SK-N-SH treated with all-trans-retinoic acid at 6 μM for 48 hours (cell line): ENCODE results near the gene MTUS2.

Experiments
- ATAC-seq: fragments of 200-7000 bp; cut with Tn5 transposase; 3 replicates; pipeline ENCODE4 v1.9.1; 2020; ENCODE audit warnings: mild to moderate bottlenecking, moderate library complexity
- ARNTL ChIP-seq: fragments of 450-650 bp; formaldehyde crosslinking; IDR thresholded peaks from 2 replicates; pipeline ENCODE4 v1.5.0; 2020; ENCODE audit warnings: low read depth, mild to moderate bottlenecking, moderate library complexity, borderline replicate concordance
- BACH2 ChIP-seq: fragments of 250-450 bp; sonication (Bioruptor Pico); IDR thresholded peaks from 2 replicates; pipeline ENCODE4 v1.9.0; 2021; ENCODE audit warnings: mild to moderate bottlenecking, borderline replicate concordance
- CSDC2 ChIP-seq: fragments of 250-450 bp; sonication (Bioruptor Pico); IDR thresholded peaks from 2 replicates; pipeline ENCODE4 v1.5.0; 2020; ENCODE audit warnings: mild to moderate bottlenecking, moderate library complexity
- ESRRG ChIP-seq: fragments of 250-450 bp; sonication (Bioruptor Pico); IDR thresholded peaks from 2 replicates; pipeline ENCODE4 v1.6.1; 2021; ENCODE audit warnings: mild to moderate bottlenecking
- GLIS3 ChIP-seq: fragments of 250-450 bp; sonication (Bioruptor Pico); IDR thresholded peaks from 2 replicates; pipeline ENCODE4 v1.5.0; 2020; ENCODE audit warnings: mild to moderate bottlenecking, moderate library complexity
- ISL1 ChIP-seq: fragments of 250-450 bp; sonication (Bioruptor Pico); IDR thresholded peaks from 2 replicates; pipeline ENCODE4 v2.1.2; 2022; ENCODE audit warnings: mild to moderate bottlenecking, moderate library complexity
- PPARA ChIP-seq: fragments of 250-450 bp; sonication (Bioruptor Pico); IDR thresholded peaks from 2 replicates; pipeline ENCODE4 v1.5.0; 2020; ENCODE audit warnings: mild to moderate bottlenecking, borderline replicate concordance
- RARB ChIP-seq: fragments of 250-450 bp; sonication (Bioruptor Pico); IDR thresholded peaks from 2 replicates; pipeline ENCODE4 v1.8.0; 2021; ENCODE audit warnings: mild to moderate bottlenecking, moderate library complexity
- SNAI2 ChIP-seq: fragments of 250-450 bp; sonication (Bioruptor Pico); IDR thresholded peaks from 2 replicates; pipeline ENCODE4 v1.5.0; 2020; ENCODE audit warnings: mild to moderate bottlenecking, moderate library complexity
- TCF4 ChIP-seq: fragments of 250-450 bp; sonication (Bioruptor Pico); IDR thresholded peaks from 2 replicates; pipeline ENCODE4 v1.8.0; 2021; ENCODE audit warnings: mild to moderate bottlenecking, moderate library complexity, borderline replicate concordance
- TOX ChIP-seq: fragments of 250-450 bp; sonication (Bioruptor Pico); IDR thresholded peaks from 2 replicates; pipeline ENCODE4 v1.8.0; 2021; ENCODE audit warnings: mild to moderate bottlenecking, moderate library complexity, borderline replicate concordance
- ZC3H10 ChIP-seq: fragments of 250-450 bp; sonication (Bioruptor Pico); IDR thresholded peaks from 2 replicates; pipeline ENCODE4 v1.5.1; 2021; ENCODE audit warnings: mild to moderate bottlenecking, moderate library complexity
- ZFP30 ChIP-seq: fragments of 450-650 bp; formaldehyde crosslinking; IDR thresholded peaks from 2 replicates; pipeline ENCODE4 v1.5.0; 2022; ENCODE audit warnings: mild to moderate bottlenecking, moderate library complexity
- ZNF565 ChIP-seq: fragments of 450-650 bp; formaldehyde crosslinking; conservative IDR thresholded peaks from 2 replicates; pipeline ENCODE4 v1.5.0; 2020; ENCODE audit warnings: low read depth, mild to moderate bottlenecking, moderate library complexity
- ZNF70 ChIP-seq: fragments of 450-650 bp; formaldehyde crosslinking; IDR thresholded peaks from 2 replicates; pipeline ENCODE4 v1.5.0; 2020; ENCODE audit warnings: mild to moderate bottlenecking, moderate library complexity
- ZNF8 ChIP-seq: fragments of 450-650 bp; formaldehyde crosslinking; IDR thresholded peaks from 2 replicates; pipeline ENCODE4 v1.5.0; 2020; ENCODE audit warnings: mild to moderate bottlenecking, moderate library complexity
- TF ChIP-seq, protein P1 (sequence below): fragments of 250-450 bp; sonication (Bioruptor Pico); IDR thresholded peaks from 2 replicates; pipeline ENCODE4 v1.5.1; 2021; ENCODE audit warnings: mild to moderate bottlenecking, moderate library complexity
- TF ChIP-seq, protein P2 (sequence below): fragments of 250-450 bp; sonication (Bioruptor Pico); IDR thresholded peaks from 2 replicates; pipeline ENCODE4 v1.8.0; 2021; ENCODE audit warnings: low read depth, mild to moderate bottlenecking, moderate library complexity, borderline replicate concordance
- TF ChIP-seq, protein P3 (sequence below): fragments of 250-450 bp; sonication (Bioruptor Pico); IDR thresholded peaks from 2 replicates; pipeline ENCODE4 v1.8.0; 2020; ENCODE audit warnings: mild to moderate bottlenecking, moderate library complexity, borderline replicate concordance
- TF ChIP-seq, protein P4 (sequence below): fragments of 250-450 bp; sonication (Bioruptor Pico); IDR thresholded peaks from 2 replicates; pipeline ENCODE4 v1.5.1; 2020; ENCODE audit warnings: low read depth, mild to moderate bottlenecking, moderate library complexity
- TF ChIP-seq, protein P5 (sequence below): fragments of 250-450 bp; sonication (Bioruptor Pico); IDR thresholded peaks from 2 replicates; pipeline ENCODE4 v1.5.0; 2020; ENCODE audit warnings: mild to moderate bottlenecking, moderate library complexity

Gene MTUS2

DNA sequence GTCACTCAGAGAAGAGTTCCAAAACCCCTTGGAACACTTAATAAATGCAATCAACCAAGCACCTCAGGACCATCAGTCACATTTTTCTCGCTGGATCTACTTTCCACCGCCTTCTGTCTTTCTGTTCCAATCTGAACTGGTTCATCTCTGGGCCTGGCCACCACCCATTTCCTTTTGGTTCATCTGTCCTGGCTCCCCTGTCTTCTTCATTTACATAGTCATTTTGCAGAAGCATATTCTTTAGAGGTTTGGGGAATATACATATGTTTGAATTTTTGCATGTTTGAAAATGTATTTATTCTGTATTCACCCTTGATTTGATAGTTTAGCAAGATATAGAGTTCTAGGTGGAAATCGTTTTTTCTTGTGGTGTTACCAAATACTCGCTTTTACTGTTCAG is 188.2 kb downstream of the MTUS2 start:
- TF ChIP-seq, protein P1, sequence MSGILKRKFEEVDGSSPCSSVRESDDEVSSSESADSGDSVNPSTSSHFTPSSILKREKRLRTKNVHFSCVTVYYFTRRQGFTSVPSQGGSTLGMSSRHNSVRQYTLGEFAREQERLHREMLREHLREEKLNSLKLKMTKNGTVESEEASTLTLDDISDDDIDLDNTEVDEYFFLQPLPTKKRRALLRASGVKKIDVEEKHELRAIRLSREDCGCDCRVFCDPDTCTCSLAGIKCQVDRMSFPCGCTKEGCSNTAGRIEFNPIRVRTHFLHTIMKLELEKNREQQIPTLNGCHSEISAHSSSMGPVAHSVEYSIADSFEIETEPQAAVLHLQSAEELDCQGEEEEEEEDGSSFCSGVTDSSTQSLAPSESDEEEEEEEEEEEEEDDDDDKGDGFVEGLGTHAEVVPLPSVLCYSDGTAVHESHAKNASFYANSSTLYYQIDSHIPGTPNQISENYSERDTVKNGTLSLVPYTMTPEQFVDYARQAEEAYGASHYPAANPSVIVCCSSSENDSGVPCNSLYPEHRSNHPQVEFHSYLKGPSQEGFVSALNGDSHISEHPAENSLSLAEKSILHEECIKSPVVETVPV (CRISPR knock-in tag), result no peak
- TF ChIP-seq TOX (CRISPR knock-in tag) (no peak), ZNF70 (no peak)
- no peak for ATAC-seq

DNA sequence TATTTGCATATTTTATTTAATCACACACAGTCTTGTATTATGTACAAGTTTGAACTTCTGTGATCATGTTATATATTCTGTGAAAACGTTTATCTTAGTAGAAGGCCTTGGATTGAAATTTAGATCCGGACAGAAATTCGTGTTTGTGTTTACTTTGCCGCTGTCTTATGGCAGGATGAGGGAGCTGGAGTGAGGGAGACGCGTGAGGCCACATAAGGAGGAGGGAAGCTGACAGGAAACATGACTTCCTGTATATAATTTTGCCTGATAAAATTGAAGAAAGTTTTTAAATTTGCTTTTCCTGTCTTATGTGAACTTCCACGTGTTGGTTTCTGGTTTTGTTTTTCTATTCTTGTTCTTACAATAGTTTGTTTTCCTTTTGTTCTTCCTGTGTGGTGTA is 200.2 kb downstream of the MTUS2 start:
- ATAC-seq, result no peak

DNA sequence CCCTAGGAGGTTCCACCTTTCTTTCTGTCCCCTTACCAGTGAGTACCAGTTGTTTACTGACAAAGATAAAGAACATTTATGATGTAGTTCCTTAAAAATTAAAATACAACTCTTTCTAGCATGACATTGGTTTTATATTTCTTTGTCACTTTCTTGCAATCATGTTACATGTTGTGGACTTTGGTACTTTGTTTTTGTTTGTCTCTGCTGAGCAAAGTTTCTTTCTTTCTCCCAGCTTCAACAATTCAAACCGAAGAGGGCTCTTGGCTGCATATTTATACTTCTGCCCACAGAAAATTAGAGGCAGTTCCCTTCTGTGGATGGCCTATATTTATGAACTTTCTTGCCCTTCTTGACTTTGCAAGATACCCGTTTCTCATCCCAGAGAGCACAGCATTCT is 201.2 kb downstream of the MTUS2 start:
- no peak for ATAC-seq
- TF ChIP-seq GLIS3 (CRISPR knock-in tag) (no peak), ZNF565 (CRISPR knock-in tag) (no peak), BACH2 (CRISPR knock-in tag) (no peak), ZNF70 (no peak), ARNTL (CRISPR knock-in tag) (no peak), ZC3H10 (CRISPR knock-in tag) (no peak), PPARA (CRISPR knock-in tag) (no peak), ESRRG (CRISPR knock-in tag) (no peak), RARB (CRISPR knock-in tag) (no peak), TOX (CRISPR knock-in tag) (no peak), ZFP30 (CRISPR knock-in tag) (no peak), SNAI2 (CRISPR knock-in tag) (no peak), ZNF8 (CRISPR knock-in tag) (no peak)
- TF ChIP-seq, protein P2, sequence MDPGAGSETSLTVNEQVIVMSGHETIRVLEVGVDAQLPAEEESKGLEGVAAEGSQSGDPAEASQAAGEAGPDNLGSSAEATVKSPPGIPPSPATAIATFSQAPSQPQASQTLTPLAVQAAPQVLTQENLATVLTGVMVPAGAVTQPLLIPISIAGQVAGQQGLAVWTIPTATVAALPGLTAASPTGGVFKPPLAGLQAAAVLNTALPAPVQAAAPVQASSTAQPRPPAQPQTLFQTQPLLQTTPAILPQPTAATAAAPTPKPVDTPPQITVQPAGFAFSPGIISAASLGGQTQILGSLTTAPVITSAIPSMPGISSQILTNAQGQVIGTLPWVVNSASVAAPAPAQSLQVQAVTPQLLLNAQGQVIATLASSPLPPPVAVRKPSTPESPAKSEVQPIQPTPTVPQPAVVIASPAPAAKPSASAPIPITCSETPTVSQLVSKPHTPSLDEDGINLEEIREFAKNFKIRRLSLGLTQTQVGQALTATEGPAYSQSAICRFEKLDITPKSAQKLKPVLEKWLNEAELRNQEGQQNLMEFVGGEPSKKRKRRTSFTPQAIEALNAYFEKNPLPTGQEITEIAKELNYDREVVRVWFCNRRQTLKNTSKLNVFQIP (CRISPR knock-in tag), result no peak
- TF ChIP-seq, protein P3, sequence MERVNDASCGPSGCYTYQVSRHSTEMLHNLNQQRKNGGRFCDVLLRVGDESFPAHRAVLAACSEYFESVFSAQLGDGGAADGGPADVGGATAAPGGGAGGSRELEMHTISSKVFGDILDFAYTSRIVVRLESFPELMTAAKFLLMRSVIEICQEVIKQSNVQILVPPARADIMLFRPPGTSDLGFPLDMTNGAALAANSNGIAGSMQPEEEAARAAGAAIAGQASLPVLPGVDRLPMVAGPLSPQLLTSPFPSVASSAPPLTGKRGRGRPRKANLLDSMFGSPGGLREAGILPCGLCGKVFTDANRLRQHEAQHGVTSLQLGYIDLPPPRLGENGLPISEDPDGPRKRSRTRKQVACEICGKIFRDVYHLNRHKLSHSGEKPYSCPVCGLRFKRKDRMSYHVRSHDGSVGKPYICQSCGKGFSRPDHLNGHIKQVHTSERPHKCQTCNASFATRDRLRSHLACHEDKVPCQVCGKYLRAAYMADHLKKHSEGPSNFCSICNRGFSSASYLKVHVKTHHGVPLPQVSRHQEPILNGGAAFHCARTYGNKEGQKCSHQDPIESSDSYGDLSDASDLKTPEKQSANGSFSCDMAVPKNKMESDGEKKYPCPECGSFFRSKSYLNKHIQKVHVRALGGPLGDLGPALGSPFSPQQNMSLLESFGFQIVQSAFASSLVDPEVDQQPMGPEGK (CRISPR knock-in tag), result no peak

More for the DNA sequence above, 200.2 kb downstream of the MTUS2 start:
- TF ChIP-seq TCF4 (CRISPR knock-in tag), result no peak
- TF ChIP-seq, protein P1 (CRISPR knock-in tag), result no peak
- no peak for TF ChIP-seq ZNF70
- TF ChIP-seq ZNF8 (CRISPR knock-in tag), result no peak
- TF ChIP-seq BACH2 (CRISPR knock-in tag), result no peak
- no peak for TF ChIP-seq CSDC2 (CRISPR knock-in tag)

DNA sequence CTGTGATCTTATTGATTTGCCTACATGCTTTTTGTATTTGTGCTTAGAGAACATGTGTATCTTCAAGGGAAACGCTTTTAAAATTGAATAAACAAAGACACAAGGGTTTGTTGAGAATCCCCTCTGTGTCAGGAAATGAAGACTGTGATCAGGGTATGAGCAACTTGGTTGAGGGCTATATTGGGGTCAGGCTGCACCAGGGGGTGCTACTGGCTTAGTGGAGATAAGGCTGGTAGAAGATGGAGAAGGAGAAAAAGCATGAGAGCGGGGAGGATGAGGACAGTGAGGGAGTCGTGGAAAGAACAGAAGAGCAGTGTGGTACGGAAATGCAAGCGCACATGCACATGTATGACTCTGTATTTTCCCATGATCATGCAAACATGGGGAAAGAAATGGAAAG is 201.6 kb downstream of the MTUS2 start:
- no peak for ATAC-seq
- TF ChIP-seq PPARA (CRISPR knock-in tag) (no peak), GLIS3 (CRISPR knock-in tag) (no peak), RARB (CRISPR knock-in tag) (no peak), ARNTL (CRISPR knock-in tag) (no peak), ISL1 (CRISPR knock-in tag) (no peak), ZNF70 (no peak), ZC3H10 (CRISPR knock-in tag) (no peak), SNAI2 (CRISPR knock-in tag) (no peak)
- TF ChIP-seq, protein P3 (CRISPR knock-in tag), result no peak
- TF ChIP-seq, protein P4, sequence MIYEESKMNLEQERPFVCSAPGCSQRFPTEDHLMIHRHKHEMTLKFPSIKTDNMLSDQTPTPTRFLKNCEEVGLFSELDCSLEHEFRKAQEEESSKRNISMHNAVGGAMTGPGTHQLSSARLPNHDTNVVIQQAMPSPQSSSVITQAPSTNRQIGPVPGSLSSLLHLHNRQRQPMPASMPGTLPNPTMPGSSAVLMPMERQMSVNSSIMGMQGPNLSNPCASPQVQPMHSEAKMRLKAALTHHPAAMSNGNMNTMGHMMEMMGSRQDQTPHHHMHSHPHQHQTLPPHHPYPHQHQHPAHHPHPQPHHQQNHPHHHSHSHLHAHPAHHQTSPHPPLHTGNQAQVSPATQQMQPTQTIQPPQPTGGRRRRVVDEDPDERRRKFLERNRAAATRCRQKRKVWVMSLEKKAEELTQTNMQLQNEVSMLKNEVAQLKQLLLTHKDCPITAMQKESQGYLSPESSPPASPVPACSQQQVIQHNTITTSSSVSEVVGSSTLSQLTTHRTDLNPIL (CRISPR knock-in tag), result no peak
- TF ChIP-seq, protein P5, sequence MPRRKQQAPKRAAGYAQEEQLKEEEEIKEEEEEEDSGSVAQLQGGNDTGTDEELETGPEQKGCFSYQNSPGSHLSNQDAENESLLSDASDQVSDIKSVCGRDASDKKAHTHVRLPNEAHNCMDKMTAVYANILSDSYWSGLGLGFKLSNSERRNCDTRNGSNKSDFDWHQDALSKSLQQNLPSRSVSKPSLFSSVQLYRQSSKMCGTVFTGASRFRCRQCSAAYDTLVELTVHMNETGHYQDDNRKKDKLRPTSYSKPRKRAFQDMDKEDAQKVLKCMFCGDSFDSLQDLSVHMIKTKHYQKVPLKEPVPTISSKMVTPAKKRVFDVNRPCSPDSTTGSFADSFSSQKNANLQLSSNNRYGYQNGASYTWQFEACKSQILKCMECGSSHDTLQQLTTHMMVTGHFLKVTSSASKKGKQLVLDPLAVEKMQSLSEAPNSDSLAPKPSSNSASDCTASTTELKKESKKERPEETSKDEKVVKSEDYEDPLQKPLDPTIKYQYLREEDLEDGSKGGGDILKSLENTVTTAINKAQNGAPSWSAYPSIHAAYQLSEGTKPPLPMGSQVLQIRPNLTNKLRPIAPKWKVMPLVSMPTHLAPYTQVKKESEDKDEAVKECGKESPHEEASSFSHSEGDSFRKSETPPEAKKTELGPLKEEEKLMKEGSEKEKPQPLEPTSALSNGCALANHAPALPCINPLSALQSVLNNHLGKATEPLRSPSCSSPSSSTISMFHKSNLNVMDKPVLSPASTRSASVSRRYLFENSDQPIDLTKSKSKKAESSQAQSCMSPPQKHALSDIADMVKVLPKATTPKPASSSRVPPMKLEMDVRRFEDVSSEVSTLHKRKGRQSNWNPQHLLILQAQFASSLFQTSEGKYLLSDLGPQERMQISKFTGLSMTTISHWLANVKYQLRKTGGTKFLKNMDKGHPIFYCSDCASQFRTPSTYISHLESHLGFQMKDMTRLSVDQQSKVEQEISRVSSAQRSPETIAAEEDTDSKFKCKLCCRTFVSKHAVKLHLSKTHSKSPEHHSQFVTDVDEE (CRISPR knock-in tag), result no peak
